ENCODE measurements around the gene NCOR1. TPM values are rescaled to one million over a fixed set of nuclear protein-coding genes. Genes with fewer than 3 reads are reported as not detected.

Gene NCOR1
- total and polyA plus RNA-seq, 2 of the 8 experiments (the other 6 are each of a cell fraction or from before 2014, with no cell fraction given) = 65.4 to 142 TPM

DNA sequence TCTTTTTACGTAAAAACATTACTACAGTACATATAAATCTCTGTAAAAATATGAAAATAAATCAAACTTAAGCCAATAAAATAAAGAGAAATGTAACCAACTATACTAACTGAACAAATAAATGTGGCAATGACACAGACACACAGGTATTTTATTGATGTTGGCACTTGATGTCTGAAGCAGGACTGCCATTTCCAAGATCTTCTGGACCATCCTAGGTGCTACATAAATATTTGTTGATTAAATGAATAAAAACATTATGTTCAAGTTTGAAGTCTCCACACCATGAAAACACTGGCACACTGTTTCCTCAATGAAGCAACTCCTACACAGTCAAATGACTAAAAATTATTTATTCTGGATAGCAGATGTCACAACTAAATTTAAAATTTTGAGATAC, 106.9 kb downstream of the NCOR1 start:
- no peaks in the 10 kb centered on the region for H3K4me1 ChIP-seq (replicated peaks in 1 of 4; ENCODE audit: control insufficient read depth in 3 of 4, insufficient read depth in 4 of 4, low read length in 3 of 4)
- H2BK15ac ChIP-seq (ENCODE audit: low read length) = no peak overlapping the region
- 94% methylated on average over 1 of the region's 1 CpG; no CpG with 5 or more reads in 1 of the 2 experiments for WGBS, 2 experiments (ENCODE audit: extremely low coverage in 1 of 2, insufficient coverage in 1 of 2, insufficient read length in 1 of 2, insufficient replicate concordance in 2 of 2, low coverage in 1 of 2, low lambda C conversion rate in 2 of 2, missing lambda C conversion rate in 1 of 2)
- no peak overlapping the region for H3K4me3 ChIP-seq (ENCODE audit: extremely low read depth in 1 of 4, insufficient read depth in 2 of 4, low read depth in 3 of 4, low read length in 4 of 4)
- H3K18ac ChIP-seq (ENCODE audit: extremely low read depth, low read length) = no peak overlapping the region
- no peak overlapping the region for H2BK12ac ChIP-seq (ENCODE audit: low read depth, low read length)
- H3K4me2 ChIP-seq (ENCODE audit: insufficient read depth in 1 of 2, low read depth in 2 of 2, low read length in 2 of 2) = no peak overlapping the region
- no peak overlapping the region for H2AK5ac ChIP-seq (ENCODE audit: low read depth, low read length)
- no peak overlapping the region for H3K4ac ChIP-seq (replicated peaks; ENCODE audit: insufficient read length, low read depth, low read length)
- FAIRE-seq = no peak
- H2BK20ac ChIP-seq (ENCODE audit: low read length) = no peak overlapping the region
- no peak overlapping the region for H3K23ac ChIP-seq (ENCODE audit: insufficient read length)
- no peak overlapping the region for H4K91ac ChIP-seq (replicated peaks; ENCODE audit: insufficient read length, low read length)
- peaks cover 0 to 1% of the 10 kb centered on the region in 2 experiments for H4K20me1 ChIP-seq (replicated peaks in 1 of 2; ENCODE audit: control insufficient read depth in 1 of 2, insufficient read depth in 2 of 2, low read length in 2 of 2)
- H2AFZ ChIP-seq (ENCODE audit: low read length) = no peak overlapping the region
- no peaks in the 10 kb centered on the region for H3K23me2 ChIP-seq (ENCODE audit: low read depth, low read length)
- H3K56ac ChIP-seq (replicated peaks; ENCODE audit: insufficient read length, low read depth, low read length) = no peak overlapping the region
- CTCF ChIA-PET (ENCODE audit: partially characterized antibody) = no interaction called here
- no peak overlapping the region for H4K5ac ChIP-seq (ENCODE audit: insufficient read length, low read depth, low read length)
- H2BK5ac ChIP-seq (ENCODE audit: low read depth, low read length) = no peak overlapping the region
- H3K27me3 ChIP-seq (replicated peaks in 1 of 4; ENCODE audit: control insufficient read depth in 3 of 4, extremely low read depth in 1 of 4, insufficient read depth in 3 of 4, low read length in 3 of 4) = no peaks in the 10 kb centered on the region
- no peaks in the 10 kb centered on the region for H3K79me2 ChIP-seq (ENCODE audit: control insufficient read depth in 1 of 2, insufficient read depth in 2 of 2, low read length in 2 of 2)
- H3K9ac ChIP-seq (replicated peaks in 1 of 4; ENCODE audit: extremely low read depth in 1 of 4, low read depth in 3 of 4, low read length in 3 of 4) = no peak overlapping the region
- H2BK120ac ChIP-seq (replicated peaks; ENCODE audit: low read depth, low read length) = no peak overlapping the region
- no peaks in the 10 kb centered on the region for H3K9me3 ChIP-seq (ENCODE audit: insufficient read depth in 2 of 2, low read depth in 1 of 2, low read length in 1 of 2)
- no peak overlapping the region for H3K27ac ChIP-seq (ENCODE audit: low read depth, low read length)
- POLR2A ChIA-PET (ENCODE audit: partially characterized antibody) = no interaction called here
- DNase-seq (ENCODE audit: low read depth in 1 of 2, low spot score in 2 of 2) = no peak
- H3K79me1 ChIP-seq (ENCODE audit: low read depth, low read length) = no peaks in the 10 kb centered on the region
- no peak overlapping the region for H3K14ac ChIP-seq (ENCODE audit: insufficient read length)
- H4K8ac ChIP-seq (ENCODE audit: extremely low read depth, insufficient read depth, low read length) = no peak overlapping the region
- TF ChIP-seq TAF1 (IDR thresholded peaks at IDR 0.05; ENCODE audit: low read depth, low read length) = no peak
- no peak for TF ChIP-seq ASH2L (IDR thresholded peaks at IDR 0.05; ENCODE audit: low read length)
- no peak for TF ChIP-seq RXRA (IDR thresholded peaks at IDR 0.05; ENCODE audit: insufficient read depth, low read depth, low read length)
- no peak for TF ChIP-seq NANOG (IDR thresholded peaks at IDR 0.05; ENCODE audit: insufficient read depth, low read depth, low read length, poor library complexity, severe bottlenecking)
- no peak for TF ChIP-seq EGR1 (IDR thresholded peaks at IDR 0.05; ENCODE audit: borderline replicate concordance, low read depth, low read length)
- no peak for TF ChIP-seq SUZ12 (IDR thresholded peaks at IDR 0.05; ENCODE audit: low read length)
- peaks cover 0 to 21% (median 9%) of the 10 kb centered on the region in 4 experiments; a peak in 6 of 8 replicates for H3K36me3 ChIP-seq (ENCODE audit: control insufficient read depth in 2 of 4, insufficient read depth in 4 of 4, low read length in 3 of 4)
